Ectodermal cell (in vitro differentiated cells): ENCODE measurements around the gene TMSB15B.
"Not testable (repeated sequence)": the region's sequence is repeated elsewhere in the genome, so short reads cannot be mapped to it uniquely, and the experiment has no call there.

Source experiments
- H3K27ac ChIP-seq: 2 replicates; pipeline ENCODE4 v1.7.0; 2013; ENCODE audit warnings: mild to moderate bottlenecking, low read depth, low read length; ENCODE audit not compliant: insufficient read depth, poor library complexity, severe bottlenecking
- H3K27me3 ChIP-seq: 2 replicates; pipeline ENCODE4 v1.7.0; 2013; ENCODE audit warnings: mild to moderate bottlenecking, low read length; ENCODE audit not compliant: insufficient read depth, control insufficient read depth, poor library complexity, severe bottlenecking
- H3K36me3 ChIP-seq: one replicate; pipeline ENCODE4 v1.7.0; 2013; ENCODE audit warnings: low read length; ENCODE audit not compliant: control insufficient read depth, insufficient read depth
- H3K4me1 ChIP-seq: one replicate; pipeline ENCODE4 v1.7.0; 2013; ENCODE audit warnings: low read length; ENCODE audit not compliant: control insufficient read depth, insufficient read depth
- H3K4me3 ChIP-seq: 2 replicates; pipeline ENCODE4 v1.7.0; 2013; ENCODE audit warnings: low read depth, low read length, control low read depth; ENCODE audit not compliant: insufficient read depth
- H3K9me3 ChIP-seq: 2 replicates; pipeline ENCODE4 v1.7.0; 2013; ENCODE audit warnings: mild to moderate bottlenecking, low read length, moderate library complexity; ENCODE audit not compliant: control insufficient read depth
- WGBS, 2 experiments: methylation state at CpG; one replicate each; pipeline ENCODE4 v1.1.7; 2013; ENCODE audit warnings: missing lambda C conversion rate in 2 of 2; 5-methylcytosine and 5-hydroxymethylcytosine counted together

TMSB15B gene

DNA sequence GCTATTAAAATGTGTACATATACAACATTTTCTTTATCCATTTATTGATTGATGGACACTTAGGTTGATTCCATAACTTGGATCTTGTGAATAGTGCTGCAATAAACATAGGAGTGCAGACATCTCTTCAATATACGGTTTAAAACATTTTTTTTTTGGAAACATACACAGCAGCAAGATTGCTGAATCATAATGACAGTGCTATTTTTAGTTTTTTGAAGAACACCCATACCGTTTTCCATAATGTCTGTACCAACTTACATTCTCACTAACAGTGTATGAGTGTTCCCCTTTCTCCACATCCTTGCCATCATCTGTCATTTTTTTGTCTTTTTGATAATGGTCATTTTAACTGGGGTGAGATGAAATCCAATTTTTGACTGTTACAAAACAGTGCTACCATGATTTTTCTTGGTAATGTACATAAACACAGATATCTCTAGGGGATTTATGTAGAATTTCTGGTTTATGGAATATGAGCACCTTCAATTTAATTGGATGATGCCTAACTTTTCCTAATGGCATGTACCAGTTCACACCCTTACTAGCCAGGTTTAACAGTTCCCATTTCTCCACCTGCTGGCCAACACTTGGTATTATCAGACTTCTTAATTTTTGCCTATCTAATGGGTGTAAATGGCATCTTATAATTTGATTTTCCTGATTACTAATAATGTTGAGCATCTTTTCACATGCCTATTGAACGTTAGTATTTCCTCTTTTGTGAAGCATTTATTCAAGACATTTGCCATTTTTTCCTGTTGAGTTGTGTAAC, 21.0 kb upstream of the TMSB15B start:
- Histone ChIP-seq H3K4me3 (no peak overlapping the region), H3K9me3 (no peaks in the 10 kb centered on the region), H3K27ac (no peak overlapping the region), H3K4me1 (no peaks in the 10 kb centered on the region), H3K36me3 (no peaks in the 10 kb centered on the region), H3K27me3 (no peaks in the 10 kb centered on the region)
- WGBS, 2 experiments, result 0 to 50% methylated on average over 1 to 2 of the region's 3 CpGs

DNA sequence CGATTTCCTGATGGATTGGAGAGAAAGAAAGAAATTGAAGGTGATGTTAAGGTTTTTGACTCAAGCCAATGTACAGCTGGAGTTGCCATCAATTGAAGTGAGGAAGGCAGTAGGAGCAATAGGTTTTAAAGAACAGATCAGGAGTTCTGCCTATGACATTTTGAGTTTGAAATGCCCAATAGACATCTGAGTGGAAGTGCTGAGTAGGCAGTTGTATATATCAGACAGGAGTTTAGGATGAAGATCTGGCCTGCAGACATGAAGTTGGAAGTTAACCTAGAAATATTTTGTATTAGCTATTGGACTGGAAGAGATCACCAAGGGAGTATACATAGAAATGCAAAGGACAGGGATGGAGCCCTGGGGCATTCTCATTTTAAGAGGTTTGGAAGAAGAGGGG, 12.9 kb upstream of the TMSB15B start:
- Histone ChIP-seq H3K4me1 (no peaks in the 10 kb centered on the region), H3K27me3 (no peaks in the 10 kb centered on the region), H3K27ac (no peak overlapping the region), H3K36me3 (no peaks in the 10 kb centered on the region), H3K9me3 (no peaks in the 10 kb centered on the region), H3K4me3 (no peak overlapping the region)
- 86 to 100% methylated on average over 1 of the region's 1 CpG for WGBS, 2 experiments

DNA sequence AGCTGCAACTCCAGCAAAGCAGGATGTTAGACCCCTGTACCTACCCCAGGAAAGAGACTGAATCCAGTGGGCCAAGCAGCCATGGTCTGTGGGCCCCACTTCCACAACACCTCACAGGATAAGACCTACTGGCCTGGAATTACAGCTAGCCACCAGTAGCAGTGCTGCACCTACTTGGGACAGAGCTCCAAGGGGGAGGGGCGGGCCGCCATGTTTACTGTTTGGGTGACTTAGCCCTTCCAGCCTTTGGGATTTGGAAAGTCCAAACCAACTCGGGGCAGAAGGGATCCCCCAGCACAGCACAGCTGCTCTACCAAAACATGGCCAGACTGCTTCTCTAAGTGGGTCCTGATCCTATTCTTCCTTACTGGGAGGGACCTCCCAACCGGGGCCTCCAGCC, 9.1 kb upstream of the TMSB15B start:
- no peaks in the 10 kb centered on the region for H3K27me3 ChIP-seq
- H3K4me3 ChIP-seq, result no peak overlapping the region
- no peaks in the 10 kb centered on the region for H3K4me1 ChIP-seq
- no peaks in the 10 kb centered on the region for H3K36me3 ChIP-seq
- no peak overlapping the region for H3K27ac ChIP-seq
- WGBS, 2 experiments, result 89 to 93% methylated on average over 4 of the region's 4 CpGs
- H3K9me3 ChIP-seq, result no peaks in the 10 kb centered on the region

DNA sequence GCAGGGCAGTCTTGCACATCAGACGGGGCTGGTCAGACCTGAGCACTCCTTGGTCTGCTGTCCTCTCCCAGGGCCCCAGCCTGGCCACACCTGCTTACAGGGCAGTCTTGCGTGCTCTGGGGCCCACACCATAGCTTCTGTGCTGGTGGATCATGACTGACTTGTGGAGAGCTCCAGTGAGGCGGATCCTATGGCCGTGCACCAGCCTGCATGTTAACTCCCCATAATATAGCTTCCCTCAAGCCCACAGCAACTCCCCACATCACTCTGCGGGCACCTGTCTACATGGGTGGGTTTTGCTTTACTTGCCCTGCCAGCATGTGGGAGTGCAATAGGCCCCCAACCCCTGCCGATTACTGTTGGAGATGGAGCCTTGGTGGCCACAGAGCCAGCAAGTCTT, 8.2 kb upstream of the TMSB15B start:
- Histone ChIP-seq H3K27ac (no peak overlapping the region), H3K4me3 (no peak overlapping the region), H3K36me3 (no peaks in the 10 kb centered on the region), H3K9me3 (no peaks in the 10 kb centered on the region), H3K27me3 (no peaks in the 10 kb centered on the region), H3K4me1 (no peaks in the 10 kb centered on the region)
- 93 to 97% methylated on average over 6 of the region's 6 CpGs for WGBS, 2 experiments

DNA sequence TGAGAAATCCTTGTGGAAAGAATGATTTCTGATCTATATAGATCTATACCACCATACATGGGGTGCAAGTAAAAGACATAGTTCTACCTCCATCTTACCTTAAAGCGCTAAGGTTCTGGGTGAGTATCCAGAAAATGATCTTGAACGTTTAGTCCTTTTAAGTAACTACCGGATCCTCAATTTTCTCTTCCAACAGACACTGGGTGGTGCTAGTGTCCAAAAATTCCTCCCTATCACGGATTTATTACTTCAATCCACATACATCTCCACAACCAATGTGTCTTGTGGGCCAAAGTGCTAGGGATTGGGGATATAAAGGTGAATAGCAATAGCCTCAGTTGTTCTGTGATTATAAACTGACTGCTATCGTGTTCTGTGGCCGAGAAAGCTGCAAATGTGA, 1.8 kb upstream of the TMSB15B start:
- H3K4me3 ChIP-seq, H3K27me3 ChIP-seq, H3K27ac ChIP-seq, H3K9me3 ChIP-seq, H3K36me3 ChIP-seq, H3K4me1 ChIP-seq: not testable (repeated sequence)
- no CpG with 5 or more reads among the region's 6 CpGs for WGBS, 2 experiments

DNA sequence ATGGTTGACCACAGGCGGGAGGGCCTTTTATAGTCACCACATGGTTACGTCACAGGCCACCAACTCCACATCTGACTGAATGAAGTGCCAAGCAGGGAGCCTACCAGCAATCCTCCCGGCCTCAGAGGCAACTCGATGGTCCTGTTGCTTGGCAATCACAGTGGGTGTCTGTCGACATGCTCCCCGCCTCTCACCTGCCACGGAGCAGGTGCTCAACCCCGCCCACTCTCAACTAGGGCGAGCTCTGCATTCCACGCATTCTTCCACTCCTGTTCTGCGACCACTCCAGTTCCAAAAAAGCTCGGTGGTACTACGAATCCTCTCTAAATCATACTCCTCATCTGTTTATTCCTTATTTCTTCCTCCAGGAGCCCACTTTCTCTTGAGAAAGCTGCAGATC, 21.1 kb downstream of the TMSB15B start:
- WGBS, 2 experiments, result no CpG with 5 or more reads among the region's 13 CpGs
- H3K4me1 ChIP-seq, result not testable (repeated sequence)

DNA sequence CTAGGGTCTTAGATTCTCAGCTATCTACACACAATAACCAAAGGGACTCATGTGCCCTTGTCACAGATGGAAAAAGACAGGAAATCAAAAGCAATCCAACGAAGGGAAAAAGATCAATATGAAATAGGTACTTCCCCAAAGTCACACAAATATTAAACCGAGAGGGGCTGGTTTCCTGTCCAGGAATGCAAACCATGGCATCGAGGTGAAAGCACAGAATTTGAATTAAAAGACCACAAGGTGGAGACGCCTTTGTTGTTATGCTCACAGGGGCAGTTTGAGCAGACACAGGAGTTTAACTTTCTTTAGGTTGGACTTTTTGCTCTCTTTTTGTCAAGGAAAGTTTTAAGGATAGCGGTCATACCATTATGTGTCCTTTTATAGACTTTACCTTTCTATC, 36.8 kb downstream of the TMSB15B start:
- Histone ChIP-seq H3K4me3 (no peak overlapping the region), H3K9me3 (no peaks in the 10 kb centered on the region), H3K27me3 (no peaks in the 10 kb centered on the region), H3K36me3 (no peaks in the 10 kb centered on the region), H3K27ac (no peak overlapping the region), H3K4me1 (no peaks in the 10 kb centered on the region)
- WGBS, 2 experiments, result 74 to 79% methylated on average over 4 of the region's 5 CpGs

More for the DNA sequence above, 21.1 kb downstream of the TMSB15B start:
- not testable (repeated sequence) for H3K4me3 ChIP-seq, H3K27me3 ChIP-seq, H3K9me3 ChIP-seq, H3K27ac ChIP-seq, H3K36me3 ChIP-seq

DNA sequence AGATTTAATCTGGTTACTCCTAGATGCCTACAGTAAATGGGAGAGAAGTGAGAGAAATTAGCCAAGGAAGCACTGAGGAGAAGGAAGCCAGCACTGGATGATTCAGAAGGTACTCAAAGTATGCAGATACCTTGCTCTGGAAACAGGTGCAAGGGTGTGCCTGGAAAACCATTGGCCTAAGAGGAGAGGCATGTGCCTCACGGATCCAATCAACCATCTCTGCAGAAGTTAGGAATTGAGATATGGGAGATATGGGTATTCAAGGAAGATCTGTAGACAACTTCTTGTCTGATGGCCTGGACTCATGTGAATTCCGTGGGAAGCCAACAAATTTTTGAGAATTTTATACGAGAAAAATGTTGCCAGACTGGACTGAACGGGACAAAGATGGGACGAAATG, 46.4 kb downstream of the TMSB15B start:
- Histone ChIP-seq H3K9me3 (no peaks in the 10 kb centered on the region), H3K27ac (no peak overlapping the region), H3K4me1 (no peaks in the 10 kb centered on the region), H3K4me3 (no peak overlapping the region), H3K27me3 (no peaks in the 10 kb centered on the region), H3K36me3 (no peaks in the 10 kb centered on the region)
- 76 to 78% methylated on average over 5 of the region's 5 CpGs for WGBS, 2 experiments

DNA sequence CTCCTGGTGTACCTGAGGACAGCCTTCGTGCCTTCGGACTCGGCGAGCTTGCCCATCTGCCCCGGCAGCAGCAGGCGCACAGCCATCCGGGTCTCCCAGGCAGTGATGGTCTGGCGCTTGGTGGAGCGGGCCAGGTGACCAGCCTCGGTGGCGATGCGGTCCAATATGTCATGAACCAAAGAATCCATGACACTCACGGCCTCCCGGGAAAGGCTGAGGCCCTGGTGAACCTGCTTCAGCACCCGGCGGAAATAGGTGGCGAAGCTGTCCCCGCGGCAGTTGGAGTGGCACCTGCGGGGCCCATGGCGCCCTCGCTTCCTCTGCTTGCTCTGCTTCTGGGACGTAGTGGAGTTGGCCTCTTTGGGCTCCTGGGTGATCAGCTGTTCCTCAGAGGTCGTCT, 50.7 kb downstream of the TMSB15B start:
- Histone ChIP-seq H3K4me3 (no peak overlapping the region), H3K4me1 (no peaks in the 10 kb centered on the region), H3K27ac (no peak overlapping the region), H3K9me3 (no peaks in the 10 kb centered on the region), H3K36me3 (no peaks in the 10 kb centered on the region), H3K27me3 (no peaks in the 10 kb centered on the region)
- WGBS, 2 experiments, result 95 to 96% methylated on average over 24 of the region's 24 CpGs

DNA sequence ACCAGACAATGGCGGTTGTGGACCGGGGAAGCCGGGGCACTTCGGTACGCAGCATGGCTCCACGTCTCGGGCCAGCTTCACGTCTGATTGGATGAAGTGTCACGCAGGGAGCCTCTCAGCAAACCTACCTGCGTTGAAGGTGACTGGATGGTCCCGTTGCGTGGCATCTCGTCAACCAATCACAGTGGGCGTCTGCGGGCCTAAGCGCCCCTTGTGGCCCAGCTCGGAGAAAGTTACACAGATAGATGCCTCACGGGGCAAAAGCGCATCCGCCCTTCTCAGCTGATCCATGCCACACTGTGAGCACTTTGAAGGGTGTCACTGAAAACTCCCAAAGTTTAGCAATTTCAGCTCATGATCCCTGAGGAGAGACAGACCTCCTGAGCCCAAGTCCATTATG, 51.2 kb downstream of the TMSB15B start, which contains the start of gene H2BW1:
H2BW1 (minus strand) TSS at position 103 of the 400 bp plus-strand sequence. CDS start 132 bp downstream, outside the sequence.
- Histone ChIP-seq H3K9me3 (no peaks in the 10 kb centered on the region), H3K27me3 (no peaks in the 10 kb centered on the region), H3K4me3 (no peak within 1 kb of the TSS), H3K36me3 (no peaks in the 10 kb centered on the region), H3K27ac (no peak within 1 kb of the TSS), H3K4me1 (no peaks in the 10 kb centered on the region)
- 94 to 95% methylated on average over 20 of the region's 20 CpGs for WGBS, 2 experiments
